Liver (tissue), 9 donors: ENCODE measurements around the gene DMXL2. TPM values are rescaled to one million over a fixed set of nuclear protein-coding genes. Genes with fewer than 3 reads are reported as not detected.

Experiments
- DNase-seq: peaks from one replicate; pipeline ENCODE4 v3.0.0-alpha.2; 2017; ENCODE audit warnings: low spot score
- H3K27ac ChIP-seq, 2 donors: one replicate each; pipeline ENCODE4 v1.7.0; 2013; ENCODE audit warnings: inconsistent platforms in 2 of 2, low read length in 2 of 2, control low read depth in 1 of 2, low read depth in 1 of 2, mild to moderate bottlenecking in 1 of 2
- H3K27me3 ChIP-seq, 4 donors: one replicate each; pipeline versions ENCODE4 v1.6.1 to v1.7.0; 2013; ENCODE audit warnings: low read length in 3 of 4, inconsistent platforms in 1 of 4, mild to moderate bottlenecking in 1 of 4, moderate library complexity in 1 of 4; ENCODE audit not compliant: control insufficient read depth in 4 of 4, insufficient read depth in 4 of 4
- H3K36me3 ChIP-seq, 4 donors: one replicate each; pipeline versions ENCODE4 v1.6.1 to v1.7.0; 2013; ENCODE audit warnings: low read length in 3 of 4, mild to moderate bottlenecking in 3 of 4, low read depth in 1 of 4, moderate library complexity in 1 of 4; ENCODE audit not compliant: control insufficient read depth in 4 of 4, insufficient read depth in 3 of 4
- H3K4me1 ChIP-seq, 4 donors: one replicate each; pipeline versions ENCODE4 v1.6.1 to v1.7.0; 2013; ENCODE audit warnings: low read length in 3 of 4, mild to moderate bottlenecking in 3 of 4, moderate library complexity in 1 of 4; ENCODE audit not compliant: control insufficient read depth in 4 of 4, insufficient read depth in 4 of 4
- H3K4me3 ChIP-seq, 3 donors: one replicate each; pipeline versions ENCODE4 v1.6.1 to v1.7.0; 2013; ENCODE audit warnings: low read length in 3 of 3, control low read depth in 1 of 3, low read depth in 1 of 3, mild to moderate bottlenecking in 1 of 3
- H3K9ac ChIP-seq, 2 donors: one replicate each; pipeline ENCODE4 v1.7.0; 2013; ENCODE audit warnings: low read length in 2 of 2, mild to moderate bottlenecking in 2 of 2, moderate library complexity in 2 of 2, control low read depth in 1 of 2, low read depth in 1 of 2
- H3K9me3 ChIP-seq, 4 donors: one replicate each; pipeline versions ENCODE4 v1.6.1 to v1.7.0; 2013; ENCODE audit warnings: low read length in 3 of 4; ENCODE audit not compliant: control insufficient read depth in 4 of 4
- EGR1 ChIP-seq, 2 donors: IDR thresholded peaks; 2 replicates each; pipeline ENCODE4 v1.6.1; 2016 to 2018; ENCODE audit warnings: antibody characterized with exemption in 2 of 2, low read depth in 2 of 2
- FOXA1 ChIP-seq: IDR thresholded peaks from 2 replicates; pipeline ENCODE4 v1.6.1; 2016; ENCODE audit warnings: antibody characterized with exemption
- FOXA2 ChIP-seq: IDR thresholded peaks from 2 replicates; pipeline ENCODE4 v1.6.1; 2016; ENCODE audit warnings: antibody characterized with exemption
- HNF4A ChIP-seq, 2 donors: conservative IDR thresholded peaks; 2 replicates each; pipeline ENCODE4 v1.6.1; 2016; ENCODE audit warnings: antibody characterized with exemption in 2 of 2, mild to moderate bottlenecking in 2 of 2
- HNF4G ChIP-seq: IDR thresholded peaks from 2 replicates; pipeline ENCODE4 v1.6.1; 2016; ENCODE audit warnings: antibody characterized with exemption
- JUND ChIP-seq, 2 donors: IDR thresholded peaks; 2 replicates each; pipeline ENCODE4 v1.6.1; 2016; ENCODE audit warnings: antibody characterized with exemption in 2 of 2
- NR2F2 ChIP-seq: IDR thresholded peaks from 2 replicates; pipeline ENCODE4 v1.6.1; 2016; ENCODE audit warnings: antibody characterized with exemption
- RXRA ChIP-seq, 2 donors: IDR thresholded peaks; 2 replicates each; pipeline ENCODE4 v1.6.1; 2017 to 2018; ENCODE audit warnings: antibody characterized with exemption in 2 of 2, mild to moderate bottlenecking in 1 of 2
- SP1 ChIP-seq: IDR thresholded peaks from 2 replicates; pipeline ENCODE4 v1.6.1; 2018; ENCODE audit warnings: antibody characterized with exemption, mild to moderate bottlenecking
- TAF1 ChIP-seq: conservative IDR thresholded peaks from 2 replicates; pipeline ENCODE4 v1.6.1; 2016; ENCODE audit warnings: antibody characterized with exemption, mild to moderate bottlenecking
- YY1 ChIP-seq: IDR thresholded peaks from 2 replicates; pipeline ENCODE4 v1.6.1; 2016; ENCODE audit warnings: antibody characterized with exemption, mild to moderate bottlenecking
- WGBS: extraction: QIAGEN DNeasy Blood & Tissue Kit; methylation state at CpG from one replicate; pipeline ENCODE4 v1.1.7; 2013; 5-methylcytosine and 5-hydroxymethylcytosine counted together
- polyA plus RNA-seq, 2 donors: library from polyadenylated mRNA; stranded (reverse) in 1 of 2; unstranded in 1 of 2; fragments of 200-250 nt in 1 of 2; fragments of >200 nt in 1 of 2; fragmentation: Nextera tagmentation in 1 of 2; extraction: Ambion mirVana in 1 of 2; gene quantifications; one replicate each; pipeline versions ENCODE4 v1.2.1 to v1.2.3, GENCODE V29; 2013 to 2015
- total RNA-seq, 2 donors: library from RNA; depleted of rRNA; stranded (reverse); fragments of >200 nt; gene quantifications; one replicate each; pipeline ENCODE4 v1.2.3, GENCODE V29; 2014
- TF ChIP-seq, protein P1 (sequence below): IDR thresholded peaks from 2 replicates; pipeline ENCODE4 v1.6.1; 2016; ENCODE audit warnings: antibody characterized with exemption
- TF ChIP-seq, protein P2 (sequence below): fragments of 150-350 bp; IDR thresholded peaks from 2 replicates; pipeline ENCODE4 v1.5.1; 2017; ENCODE audit warnings: improper control_type of control experiment, low read depth, low read length; ENCODE audit not compliant: missing input control
- TF ChIP-seq, protein P3 (sequence below): IDR thresholded peaks from 2 replicates; pipeline ENCODE4 v1.6.1; 2016; ENCODE audit warnings: antibody characterized with exemption
- donor health status: healthy.
- donor health status: healthy.
- donor health status: healthy.
- donor health status: healthy.
- donor health status: healthy.

Gene DMXL2
- total and polyA plus RNA-seq, 4 donors: 3.4 to 58.5 (median 17.6) TPM

DNA sequence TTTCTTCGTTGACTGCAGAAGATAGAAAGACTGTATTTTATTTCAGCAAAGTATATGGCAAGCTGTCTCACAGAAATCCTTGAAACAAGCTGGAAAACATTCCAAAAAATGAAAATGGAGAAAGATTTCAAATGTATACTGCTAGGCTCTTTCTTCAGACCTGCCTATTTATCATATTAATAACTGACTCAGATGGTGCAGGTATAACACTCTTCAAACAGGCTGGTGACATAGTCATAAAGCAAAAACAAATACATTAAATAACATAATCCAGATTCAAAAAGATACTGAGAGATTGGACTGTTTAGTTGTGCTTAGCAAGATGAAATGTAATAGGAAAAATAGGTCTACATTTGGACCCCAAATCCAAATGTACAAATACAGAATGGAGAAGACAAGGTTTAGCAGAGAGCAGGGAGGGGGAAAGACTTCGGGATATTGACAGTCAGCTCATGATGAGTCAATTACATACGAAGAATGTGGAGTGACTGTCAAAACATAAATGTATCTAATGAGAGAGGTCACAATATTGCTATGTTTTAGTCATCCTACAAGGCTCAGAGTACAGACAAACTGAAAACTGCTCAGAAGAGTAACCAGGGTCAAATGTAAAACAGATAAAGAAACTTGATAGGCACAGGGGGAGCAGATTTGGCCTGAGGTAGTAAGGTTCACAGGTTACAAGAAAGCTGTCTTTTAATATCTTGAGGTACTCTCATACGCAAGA is 88.7 kb downstream of the DMXL2 start:
- no peak for DNase-seq
- Histone ChIP-seq H3K4me1 (no peaks in the 10 kb centered on the region), H3K9me3 (no peaks in the 10 kb centered on the region), H3K9ac (no peak overlapping the region), H3K36me3 (peaks cover 0 to 7% (median 4%) of the 10 kb centered on the region in 4 donors), H3K27me3 (no peaks in the 10 kb centered on the region), H3K27ac (no peak overlapping the region), H3K4me3 (no peak overlapping the region)
- 94% methylated on average over 4 of the region's 4 CpGs for WGBS
- TF ChIP-seq, protein P1, sequence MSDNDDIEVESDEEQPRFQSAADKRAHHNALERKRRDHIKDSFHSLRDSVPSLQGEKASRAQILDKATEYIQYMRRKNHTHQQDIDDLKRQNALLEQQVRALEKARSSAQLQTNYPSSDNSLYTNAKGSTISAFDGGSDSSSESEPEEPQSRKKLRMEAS: no peak
- TF ChIP-seq JUND (IDR thresholded peaks at IDR 0.05) (no peak), FOXA1 (no peak), TAF1 (no peak), FOXA2 (no peak), EGR1 (IDR thresholded peaks at IDR 0.05; ENCODE audit: low read depth in 2 of 2) (no peak), HNF4G (no peak)
- TF ChIP-seq, protein P2, sequence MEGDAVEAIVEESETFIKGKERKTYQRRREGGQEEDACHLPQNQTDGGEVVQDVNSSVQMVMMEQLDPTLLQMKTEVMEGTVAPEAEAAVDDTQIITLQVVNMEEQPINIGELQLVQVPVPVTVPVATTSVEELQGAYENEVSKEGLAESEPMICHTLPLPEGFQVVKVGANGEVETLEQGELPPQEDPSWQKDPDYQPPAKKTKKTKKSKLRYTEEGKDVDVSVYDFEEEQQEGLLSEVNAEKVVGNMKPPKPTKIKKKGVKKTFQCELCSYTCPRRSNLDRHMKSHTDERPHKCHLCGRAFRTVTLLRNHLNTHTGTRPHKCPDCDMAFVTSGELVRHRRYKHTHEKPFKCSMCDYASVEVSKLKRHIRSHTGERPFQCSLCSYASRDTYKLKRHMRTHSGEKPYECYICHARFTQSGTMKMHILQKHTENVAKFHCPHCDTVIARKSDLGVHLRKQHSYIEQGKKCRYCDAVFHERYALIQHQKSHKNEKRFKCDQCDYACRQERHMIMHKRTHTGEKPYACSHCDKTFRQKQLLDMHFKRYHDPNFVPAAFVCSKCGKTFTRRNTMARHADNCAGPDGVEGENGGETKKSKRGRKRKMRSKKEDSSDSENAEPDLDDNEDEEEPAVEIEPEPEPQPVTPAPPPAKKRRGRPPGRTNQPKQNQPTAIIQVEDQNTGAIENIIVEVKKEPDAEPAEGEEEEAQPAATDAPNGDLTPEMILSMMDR: no peak

DNA sequence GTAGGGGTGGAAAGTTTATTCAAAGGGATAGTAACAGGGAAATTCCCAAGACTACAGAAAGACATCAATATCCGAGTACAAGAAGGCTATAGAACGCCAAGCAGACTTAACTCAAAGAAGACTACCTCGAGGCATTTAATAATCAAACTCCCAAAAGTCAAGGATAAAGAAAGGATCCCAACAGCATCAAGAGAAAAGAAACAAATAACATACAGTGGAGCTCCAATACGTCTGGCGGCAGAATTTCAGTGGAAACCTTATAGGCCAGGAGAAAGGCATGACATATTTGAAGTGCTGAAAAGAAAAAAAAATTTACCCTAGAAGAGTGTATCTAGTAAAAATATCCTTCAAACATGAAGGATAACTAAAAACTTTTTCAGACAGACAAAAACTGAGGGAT is 95.6 kb downstream of the DMXL2 start:
- WGBS: 96% methylated on average over 5 of the region's 5 CpGs
- H3K9me3 ChIP-seq: no peaks in the 10 kb centered on the region
- no peak for DNase-seq
- H3K9ac ChIP-seq: no peak overlapping the region
- H3K27ac ChIP-seq: no peak overlapping the region
- H3K36me3 ChIP-seq: peaks cover 0 to 6% (median 3%) of the 10 kb centered on the region in 4 donors
- no peaks in the 10 kb centered on the region for H3K4me1 ChIP-seq
- no peak overlapping the region for H3K4me3 ChIP-seq
- H3K27me3 ChIP-seq: no peaks in the 10 kb centered on the region
- TF ChIP-seq, protein P1: no peak
- TF ChIP-seq SP1 (no peak), YY1 (no peak), EGR1 (IDR thresholded peaks at IDR 0.05; ENCODE audit: low read depth in 2 of 2) (no peak), FOXA1 (no peak), RXRA (IDR thresholded peaks at IDR 0.05) (no peak), HNF4A (conservative IDR thresholded peaks at IDR 0.05) (no peak), NR2F2 (no peak), HNF4G (no peak), TAF1 (no peak)
- TF ChIP-seq, protein P2: no peak
- TF ChIP-seq, protein P3, sequence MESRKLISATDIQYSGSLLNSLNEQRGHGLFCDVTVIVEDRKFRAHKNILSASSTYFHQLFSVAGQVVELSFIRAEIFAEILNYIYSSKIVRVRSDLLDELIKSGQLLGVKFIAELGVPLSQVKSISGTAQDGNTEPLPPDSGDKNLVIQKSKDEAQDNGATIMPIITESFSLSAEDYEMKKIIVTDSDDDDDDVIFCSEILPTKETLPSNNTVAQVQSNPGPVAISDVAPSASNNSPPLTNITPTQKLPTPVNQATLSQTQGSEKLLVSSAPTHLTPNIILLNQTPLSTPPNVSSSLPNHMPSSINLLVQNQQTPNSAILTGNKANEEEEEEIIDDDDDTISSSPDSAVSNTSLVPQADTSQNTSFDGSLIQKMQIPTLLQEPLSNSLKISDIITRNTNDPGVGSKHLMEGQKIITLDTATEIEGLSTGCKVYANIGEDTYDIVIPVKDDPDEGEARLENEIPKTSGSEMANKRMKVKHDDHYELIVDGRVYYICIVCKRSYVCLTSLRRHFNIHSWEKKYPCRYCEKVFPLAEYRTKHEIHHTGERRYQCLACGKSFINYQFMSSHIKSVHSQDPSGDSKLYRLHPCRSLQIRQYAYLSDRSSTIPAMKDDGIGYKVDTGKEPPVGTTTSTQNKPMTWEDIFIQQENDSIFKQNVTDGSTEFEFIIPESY: no peak
